OCI-LY7 (cell line): Measurements from ENCODE around the gene NAALADL2. TPM values are rescaled to one million over a fixed set of nuclear protein-coding genes. Genes with fewer than 3 reads are reported as not detected.

ENCODE experiments used
- BruUV-seq: library from RNA; stranded (reverse); fragments of 400-500 nt; replicated peaks from 2 replicates; lab custom pipeline; 2021; lab: Mats Ljungman, UMichigan
- CTCF ChIA-PET: fragments of 300-600 bp; sonication (Branson Sonifier 250); formaldehyde crosslinking; loops from one replicate; lab custom pipeline; 2022; ENCODE audit warnings: antibody characterized with exemption; ENCODE audit not compliant: unreplicated experiment; lab: Charles Lee
- POLR2A ChIA-PET: fragments of 300-600 bp; sonication (Branson Sonifier 250); formaldehyde crosslinking; loops from one replicate; lab custom pipeline; 2022; ENCODE audit warnings: antibody characterized with exemption; lab: Charles Lee
- DNase-seq: peaks from one replicate; pipeline ENCODE4 v3.0.0-alpha.2; 2015; ENCODE audit warnings: low spot score
- H2AFZ ChIP-seq: fragments of 200-600 bp; sonication (generic), shearing (Covaris generic); 2 replicates; pipeline ENCODE4 v1.6.1; 2014; ENCODE audit warnings: mild to moderate bottlenecking, antibody characterized with exemption, low read length, moderate library complexity
- H3K27ac ChIP-seq: fragments of 200-600 bp; sonication (generic); 2 replicates; pipeline ENCODE4 v1.5.1; 2014; ENCODE audit warnings: mixed run types, low read depth, mild to moderate bottlenecking, moderate library complexity, low read length, inconsistent platforms; ENCODE audit not compliant: poor library complexity, severe bottlenecking
- H3K36me3 ChIP-seq: fragments of 200-600 bp; sonication (generic); 2 replicates; pipeline ENCODE4 v1.6.1; 2014; ENCODE audit warnings: mild to moderate bottlenecking, antibody characterized with exemption, low read length, moderate library complexity, mixed read lengths; ENCODE audit not compliant: insufficient read depth
- H3K4me1 ChIP-seq: fragments of 200-600 bp; sonication (generic); 2 replicates; pipeline ENCODE4 v1.5.1; 2014; ENCODE audit warnings: mild to moderate bottlenecking, low read length; ENCODE audit not compliant: insufficient read depth, poor library complexity, severe bottlenecking
- H3K4me2 ChIP-seq: fragments of 200-600 bp; sonication (generic); 2 replicates; pipeline ENCODE4 v1.6.1; 2014; ENCODE audit warnings: mild to moderate bottlenecking, low read length
- H3K4me3 ChIP-seq: fragments of 200-600 bp; sonication (generic); 2 replicates; pipeline ENCODE4 v1.5.1; 2014; ENCODE audit warnings: mild to moderate bottlenecking, low read depth, low read length; ENCODE audit not compliant: poor library complexity, severe bottlenecking
- H3K79me2 ChIP-seq: fragments of 200-600 bp; sonication (generic); 2 replicates; pipeline ENCODE4 v1.6.1; 2016; ENCODE audit warnings: low read depth, mild to moderate bottlenecking, low read length, moderate library complexity, mixed read lengths; ENCODE audit not compliant: insufficient read depth
- H3K9me2 ChIP-seq: fragments of 200-600 bp; sonication (generic); 2 replicates; pipeline ENCODE4 v1.6.1; 2016; ENCODE audit warnings: mild to moderate bottlenecking, low read length, mixed read lengths; ENCODE audit not compliant: insufficient read depth
- H3K9me3 ChIP-seq: fragments of 200-600 bp; sonication (generic); 2 replicates; pipeline ENCODE4 v1.6.1; 2014; ENCODE audit warnings: mild to moderate bottlenecking, mixed run types, low read length, mixed read lengths
- H4K20me1 ChIP-seq: fragments of 200-600 bp; sonication (generic); 2 replicates; pipeline ENCODE4 v1.6.1; 2014; ENCODE audit warnings: mild to moderate bottlenecking, antibody characterized with exemption, low read length, moderate library complexity, mixed read lengths; ENCODE audit not compliant: insufficient read depth
- CTCF ChIP-seq: fragments of 200-600 bp; sonication (generic); conservative IDR thresholded peaks from 2 replicates; pipeline ENCODE4 v1.5.1; 2014; ENCODE audit warnings: mild to moderate bottlenecking, antibody characterized with exemption, low read length, moderate library complexity, mixed read lengths
- EZH2phosphoT487 ChIP-seq: fragments of 200-600 bp; sonication (generic); IDR thresholded peaks from 2 replicates; pipeline ENCODE4 v1.6.1; 2018; ENCODE audit warnings: low read depth, borderline replicate concordance, mild to moderate bottlenecking, mixed run types, antibody characterized with exemption, low read length, moderate library complexity, mixed read lengths
- intact Hi-C: fragments of 100-400 bp; cut with micrococcal nuclease; formaldehyde crosslinking; loops from one replicate; pipeline ENCODE4 v1.10.0; 2022; ENCODE audit not compliant: unreplicated experiment
- total RNA-seq, 2 experiments: library from RNA; depleted of rRNA in 1 of 2; stranded (reverse); fragments of >200 nt in 1 of 2; shearing (Covaris generic) in 1 of 2; gene quantifications; 2 replicates each; pipeline ENCODE4 v1.2.3, GENCODE V29; 2014 to 2022

NAALADL2 gene
- total RNA-seq, 2 experiments from 2014 or later: 0.25 to 0.70 TPM

GRCh38 chr3:175150812-175151401 lies 291.8 kb downstream of the NAALADL2 start:
- TF ChIP-seq EZH2phosphoT487: no peak
- TF ChIP-seq CTCF: no peak
- no peaks in the 10 kb centered on the region for H3K9me2 ChIP-seq
- no peak overlapping the region for H2AFZ ChIP-seq
- ChIA-PET POLR2A (no interaction called here), CTCF (no interaction called here)
- H3K36me3 ChIP-seq: no peaks in the 10 kb centered on the region
- H3K4me2 ChIP-seq: no peak overlapping the region
- no peaks in the 10 kb centered on the region; the same call in 1 of the 2 replicates for H4K20me1 ChIP-seq
- no peak overlapping the region for H3K27ac ChIP-seq
- no peaks in the 10 kb centered on the region for H3K9me3 ChIP-seq
- no peak overlapping the region for H3K4me3 ChIP-seq
- H3K4me1 ChIP-seq: no peaks in the 10 kb centered on the region
- BruUV-seq: no TSS peak
- no peaks in the 10 kb centered on the region for H3K79me2 ChIP-seq
- intact Hi-C loops: no loop called here
- no peak for DNase-seq

- CTCF ChIA-PET: no interaction called here
Measured at GRCh38 chr3:175153595-175153994, 294.5 kb downstream of the NAALADL2 start.

More at GRCh38 chr3:175153595-175153994, 294.5 kb downstream of the NAALADL2 start:
- Histone ChIP-seq H3K27ac (no peak overlapping the region), H3K36me3 (no peaks in the 10 kb centered on the region), H3K4me3 (no peak overlapping the region), H3K9me3 (no peaks in the 10 kb centered on the region), H3K4me2 (no peak overlapping the region), H4K20me1 (no peaks in the 10 kb centered on the region; the same call in 1 of the 2 replicates), H3K4me1 (no peaks in the 10 kb centered on the region), H3K79me2 (no peaks in the 10 kb centered on the region), H3K9me2 (no peaks in the 10 kb centered on the region), H2AFZ (no peak overlapping the region)
- BruUV-seq: no TSS peak
- POLR2A ChIA-PET: no interaction called here
- TF ChIP-seq EZH2phosphoT487: no peak
- TF ChIP-seq CTCF: no peak
- intact Hi-C loops: no loop called here
- no peak for DNase-seq
